Muscle of arm (tissue), 12 donors: ENCODE results near the gene FADS1. TPM values are rescaled to one million over a fixed set of nuclear protein-coding genes. Genes with fewer than 3 reads are reported as not detected.

Experiments
- DNase-seq: peaks from one replicate; pipeline ENCODE4 v3.0.0-alpha.2; 2013
- polyA plus RNA-seq, 12 donors: library from polyadenylated mRNA; unstranded; fragments of 120-200 nt; gene quantifications; one replicate each; pipeline ENCODE4 v1.2.1, GENCODE V29; 2013; ENCODE audit not compliant: insufficient read length in 12 of 12

The FADS1 gene
- polyA plus RNA-seq, 12 donors: 15.7 to 36.5 (median 23.2) TPM; not detected in 1

DNA sequence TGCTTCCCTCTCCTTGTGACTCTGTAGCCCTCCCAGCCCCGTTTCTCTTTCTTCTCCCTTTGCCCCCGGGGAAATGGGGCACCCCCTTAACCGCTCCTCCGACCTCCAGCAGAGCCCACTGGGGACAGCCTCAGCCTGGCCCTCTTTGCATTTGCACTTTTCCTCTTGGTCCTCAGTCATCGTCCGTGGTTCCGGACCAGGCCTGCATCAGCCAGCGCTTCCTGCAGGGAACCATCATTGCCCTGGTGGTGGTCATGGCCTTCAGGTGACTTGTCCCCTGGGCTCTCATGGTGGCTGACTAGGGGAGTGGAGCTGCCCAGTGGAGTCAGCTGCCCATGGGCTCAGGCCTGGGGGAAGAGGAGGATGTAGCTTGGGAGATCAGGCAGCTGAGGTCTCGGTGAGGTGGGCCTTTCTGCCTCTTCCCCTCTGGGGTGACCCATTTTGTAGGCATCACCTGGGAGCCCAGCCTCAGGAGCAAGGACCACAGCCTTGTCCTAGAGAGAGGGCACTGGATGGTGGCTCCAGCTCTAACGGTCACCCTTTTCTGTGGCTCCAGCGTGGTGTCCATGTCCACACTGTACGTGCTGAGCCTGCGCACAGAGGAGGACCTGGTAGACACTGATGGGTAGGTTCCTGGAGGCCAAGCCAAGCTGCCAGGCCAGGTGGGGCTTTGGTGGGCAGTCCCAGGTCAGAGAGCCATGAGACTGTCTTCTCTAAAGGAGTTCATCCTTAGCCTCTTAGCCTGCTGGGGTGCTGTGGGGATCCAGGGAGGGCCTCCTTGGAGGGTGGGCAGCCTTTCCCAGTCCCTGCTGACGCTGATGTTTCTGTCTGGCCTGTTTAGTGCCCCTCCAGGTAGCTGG, 36.9 kb downstream of the FADS1 start:
- no peak for DNase-seq

DNA sequence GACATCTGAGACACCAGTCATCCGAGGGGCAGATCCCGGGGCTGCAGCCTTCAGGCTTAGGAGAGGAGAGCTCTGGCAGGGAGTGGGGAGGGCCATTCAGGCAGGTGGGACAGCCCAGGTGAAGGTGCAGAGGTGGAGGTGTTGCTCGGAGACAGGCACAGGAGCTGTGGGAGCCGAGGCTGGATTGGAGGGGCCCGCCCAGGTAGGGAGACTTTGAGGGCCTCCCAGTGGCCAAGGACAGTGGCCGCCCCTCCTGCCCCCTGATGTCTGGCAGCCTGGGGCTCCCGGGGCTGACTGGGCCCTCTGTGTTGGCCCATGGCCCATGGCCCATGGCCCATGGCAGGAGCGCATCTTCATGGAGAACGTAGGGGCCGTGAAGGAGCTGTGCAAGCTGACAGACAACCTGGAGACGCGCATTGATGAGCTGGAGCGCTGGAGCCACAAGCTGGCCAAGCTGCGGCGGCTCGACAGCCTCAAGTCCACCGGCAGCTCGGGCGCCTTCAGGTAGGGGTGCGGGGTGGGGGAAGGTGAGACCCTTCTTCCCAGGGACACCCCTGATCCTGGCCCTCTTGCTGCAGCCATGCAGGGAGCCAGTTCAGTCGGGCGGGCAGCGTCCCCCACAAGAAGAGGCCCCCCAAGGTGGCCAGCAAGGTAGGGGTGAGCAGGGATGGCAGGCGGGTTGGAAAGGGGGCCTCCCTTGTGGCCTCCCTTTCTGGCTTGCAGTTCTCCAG, 37.7 kb downstream of the FADS1 start:
- no peak for DNase-seq

DNA sequence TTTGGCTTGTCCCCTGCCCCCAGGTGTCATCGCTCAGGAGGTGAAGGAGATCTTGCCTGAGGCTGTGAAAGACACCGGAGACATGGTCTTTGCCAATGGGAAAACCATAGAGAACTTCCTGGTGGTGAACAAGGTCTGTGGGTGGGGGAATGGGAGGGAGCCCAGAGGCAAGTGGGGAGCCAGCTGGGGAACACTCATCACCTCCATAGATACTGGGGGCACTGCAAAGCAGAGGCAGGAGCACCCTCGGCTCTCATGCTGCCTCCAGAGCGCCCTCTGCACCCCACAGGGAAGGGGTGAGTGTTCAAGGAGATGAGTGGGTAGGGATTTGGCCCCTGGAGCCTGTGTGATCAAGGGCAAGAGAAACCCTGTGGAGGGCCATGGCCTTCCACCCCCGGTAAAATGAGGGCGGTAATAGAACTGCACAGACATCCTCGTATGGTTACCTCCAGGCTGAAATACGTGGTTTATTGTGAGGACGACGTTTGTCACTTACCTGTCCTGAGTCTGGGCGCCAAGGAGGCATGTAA, 38.4 kb downstream of the FADS1 start:
- no peak for DNase-seq

DNA sequence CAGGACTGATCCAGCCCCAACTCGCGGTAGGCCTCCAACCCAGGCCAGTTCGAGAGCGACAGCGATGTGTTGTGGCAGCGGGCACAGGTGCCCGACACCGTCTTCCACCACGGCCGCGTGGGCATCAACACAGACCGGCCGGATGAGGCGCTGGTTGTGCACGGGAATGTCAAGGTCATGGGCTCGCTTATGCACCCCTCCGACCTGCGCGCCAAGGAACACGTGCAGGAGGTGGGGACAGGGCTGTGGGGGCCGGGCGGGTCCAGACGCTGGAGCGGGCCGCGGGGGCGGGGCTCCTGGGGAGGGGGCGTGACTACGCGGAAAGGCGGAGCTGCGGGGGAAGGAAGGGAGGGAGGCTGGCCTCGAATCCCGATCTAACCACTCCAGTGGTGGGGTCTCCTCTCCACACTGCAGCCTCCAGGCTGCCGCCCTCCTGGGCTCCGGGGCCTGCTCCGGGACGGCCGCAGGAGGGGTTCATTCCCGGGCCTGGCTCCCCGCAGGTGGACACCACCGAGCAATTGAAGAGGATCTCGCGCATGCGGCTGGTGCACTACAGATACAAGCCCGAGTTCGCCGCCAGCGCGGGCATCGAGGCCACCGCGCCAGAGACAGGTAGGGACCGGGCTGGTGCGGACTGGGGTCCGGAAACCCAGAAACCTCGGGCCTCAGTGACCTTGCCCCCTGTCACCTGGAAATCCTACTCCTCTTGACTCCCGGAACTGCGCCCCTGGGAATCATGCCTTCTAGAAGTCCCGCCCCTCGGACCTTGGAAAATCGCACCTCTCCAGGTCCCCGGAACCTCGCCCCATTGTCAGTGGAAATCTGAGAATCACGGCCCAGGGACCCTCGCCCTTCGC, 39.3 kb downstream of the FADS1 start:
- peak; percentile 31 for DNase-seq

DNA sequence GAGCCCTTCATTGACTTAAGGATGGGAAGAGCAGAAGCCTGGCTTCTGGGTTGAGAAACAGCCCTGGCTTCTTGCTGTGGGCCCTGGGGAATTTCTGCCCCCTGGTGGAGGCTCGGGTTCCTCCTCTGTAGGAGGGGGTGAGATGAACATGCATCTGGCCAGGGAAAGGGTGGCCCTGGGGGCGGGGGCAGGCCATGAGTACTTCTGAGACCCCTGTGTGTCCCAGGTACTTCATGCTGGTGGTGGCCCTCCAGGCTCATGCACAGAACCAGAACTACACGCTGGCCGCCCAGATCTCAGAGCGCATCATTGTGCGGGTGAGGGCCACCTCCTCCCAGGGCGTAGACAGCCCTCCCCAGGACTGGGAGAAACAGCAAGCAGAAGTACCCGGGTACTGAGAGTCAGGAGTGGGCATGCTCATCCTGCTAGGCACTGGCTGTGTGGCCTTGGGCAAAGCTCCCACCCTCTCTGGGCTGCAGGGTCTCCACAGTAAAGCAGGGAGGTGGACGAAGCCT, 40.2 kb downstream of the FADS1 start:
- DNase-seq: no peak

DNA sequence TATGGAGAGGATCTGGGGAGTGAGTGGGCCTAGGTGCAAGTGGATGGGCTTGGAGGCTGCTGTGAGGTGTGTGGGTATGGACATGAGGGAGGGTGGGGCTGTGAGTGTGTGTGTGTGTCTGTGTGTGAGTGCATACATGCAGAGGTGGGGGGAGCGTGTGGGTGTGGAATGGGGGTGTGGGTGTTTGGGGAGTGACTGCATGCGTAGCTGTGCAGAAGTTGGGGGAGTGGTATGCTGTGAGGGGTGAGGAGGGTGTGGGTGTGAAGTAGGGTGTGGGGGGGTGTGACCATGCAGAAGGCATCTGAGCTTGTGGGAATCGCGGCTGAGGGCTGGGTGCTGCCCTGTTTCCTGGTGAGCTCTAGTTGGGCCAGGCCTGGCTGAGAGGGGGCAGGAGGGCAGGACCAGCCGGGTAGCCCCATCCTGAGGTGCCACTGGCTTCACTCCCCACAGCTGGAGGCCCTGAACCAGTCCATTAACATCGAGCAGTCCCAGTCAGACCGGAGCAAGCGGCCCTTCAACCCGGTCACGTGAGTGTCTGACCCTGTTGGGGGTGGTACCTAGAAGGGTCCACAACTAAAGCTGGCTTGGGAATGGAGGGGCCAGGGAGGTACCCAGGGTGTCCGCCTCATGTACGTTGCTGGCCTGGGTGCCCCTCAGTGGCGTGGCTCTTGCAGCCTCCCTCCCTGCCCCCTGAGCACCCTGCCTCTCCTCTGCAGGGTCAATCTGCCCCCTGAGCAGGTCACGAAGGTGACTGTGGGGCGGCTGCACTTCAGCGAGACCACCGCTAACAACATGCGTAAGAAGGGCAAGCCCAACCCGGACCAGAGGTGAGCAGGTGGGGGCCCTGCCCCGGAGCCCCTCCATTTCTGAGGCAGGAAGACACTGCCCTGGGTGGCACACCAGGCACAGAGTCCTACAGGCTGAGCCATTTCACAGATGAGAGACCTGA, 40.9 kb downstream of the FADS1 start:
- no peak for DNase-seq

DNA sequence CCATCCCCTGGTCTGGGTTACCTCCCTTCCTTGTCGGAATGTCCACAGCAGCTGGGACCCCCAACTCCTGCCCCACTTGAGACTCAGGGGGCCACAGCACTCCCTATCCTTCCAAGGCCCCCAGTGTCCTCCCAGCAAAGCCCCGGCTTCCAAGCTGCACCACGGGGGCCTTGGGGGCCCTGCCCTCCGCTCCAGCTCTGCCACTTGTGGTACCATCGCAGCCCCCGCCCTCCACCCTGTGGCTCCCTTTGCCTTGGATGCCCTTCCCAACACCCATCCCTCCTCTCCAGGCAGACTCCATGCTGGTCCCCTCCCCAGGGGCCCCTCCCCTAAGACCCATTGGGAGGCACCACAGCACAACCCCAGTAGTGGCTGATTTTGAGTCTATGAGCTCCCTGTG, 41.7 kb downstream of the FADS1 start:
- no peak for DNase-seq

DNA sequence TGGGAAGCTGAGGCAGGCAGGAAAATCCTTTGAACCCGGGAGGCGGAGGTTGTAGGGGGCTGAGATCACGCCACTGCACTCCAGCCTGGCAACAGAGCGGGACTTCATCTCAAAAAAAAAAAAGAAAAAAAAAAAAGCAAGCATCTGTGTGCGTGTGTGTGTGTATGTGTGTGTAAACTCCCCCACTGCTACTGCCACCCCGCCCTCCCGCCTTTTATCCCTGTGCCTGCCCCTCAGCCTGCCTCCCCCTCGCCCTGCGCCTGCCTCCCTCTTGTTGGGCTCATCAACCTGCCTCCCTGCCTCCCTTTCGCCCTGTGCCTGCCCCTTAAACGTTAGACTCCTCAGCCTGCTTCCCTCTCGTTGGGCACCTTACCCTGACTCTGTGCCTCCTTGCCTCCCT, 42.4 kb downstream of the FADS1 start:
- no peak for DNase-seq

DNA sequence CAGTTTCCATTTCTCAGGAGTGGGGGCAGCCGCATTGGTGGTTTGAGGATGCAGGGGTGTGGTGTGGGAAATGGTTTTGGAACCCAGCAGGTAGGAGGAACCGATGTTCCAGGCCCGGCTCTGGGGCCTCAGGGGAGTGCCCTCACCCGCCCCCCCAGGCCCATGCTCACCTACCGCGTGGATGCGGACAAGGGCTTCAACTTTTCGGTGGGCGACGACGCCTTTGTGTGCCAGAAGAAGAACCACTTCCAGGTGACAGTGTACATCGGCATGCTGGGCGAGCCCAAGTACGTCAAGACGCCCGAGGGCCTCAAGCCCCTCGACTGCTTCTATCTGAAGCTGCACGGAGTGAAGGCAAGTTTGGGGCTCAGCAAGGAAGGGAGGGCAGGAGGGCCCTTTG, 43.0 kb downstream of the FADS1 start:
- DNase-seq: no peak

DNA sequence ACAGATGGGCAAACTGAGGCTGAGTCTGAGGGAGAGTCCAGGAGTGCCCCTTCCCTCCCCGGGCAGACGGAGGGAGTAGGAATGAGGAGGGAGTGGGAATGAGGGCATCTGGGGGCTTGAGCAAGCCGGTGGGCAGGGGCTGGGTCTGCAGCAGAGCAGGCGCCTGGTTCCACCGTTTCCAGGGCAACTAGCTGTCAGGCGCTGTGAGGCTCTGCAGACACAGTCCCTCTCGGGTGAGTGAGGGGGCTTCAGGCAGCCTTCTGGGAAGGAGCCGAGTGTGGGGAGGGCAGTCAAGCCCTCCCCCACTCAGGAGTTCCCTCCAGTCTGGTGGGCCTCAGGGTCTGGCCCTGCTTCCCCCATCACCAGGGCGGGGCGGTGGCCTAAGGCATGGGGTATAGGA, 43.4 kb downstream of the FADS1 start:
- DNase-seq: no peak

DNA sequence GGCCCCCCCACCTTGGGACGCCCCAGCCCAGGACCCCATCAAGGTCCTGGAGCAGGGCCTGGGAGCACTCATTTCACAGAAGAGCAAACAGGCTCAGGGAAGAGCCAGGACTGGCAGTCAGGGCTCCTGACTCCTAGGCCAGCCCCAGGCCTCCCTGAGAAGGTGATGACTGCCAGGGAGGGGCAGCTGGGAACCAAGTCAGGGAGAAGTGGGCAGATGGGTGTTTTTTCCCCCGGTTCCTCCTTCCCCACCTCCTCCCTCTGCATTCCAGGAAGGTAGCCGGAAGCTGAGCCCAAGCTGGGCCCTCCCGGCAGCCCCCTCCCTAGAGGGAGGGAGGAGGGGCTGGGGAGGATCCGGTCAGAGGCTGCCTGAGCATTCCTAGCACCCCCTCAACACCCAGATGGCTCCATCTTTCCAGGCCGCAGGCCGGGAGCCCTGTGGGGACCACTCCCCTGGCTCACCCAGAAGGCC, 44.8 kb downstream of the FADS1 start:
- DNase-seq: no peak

DNA sequence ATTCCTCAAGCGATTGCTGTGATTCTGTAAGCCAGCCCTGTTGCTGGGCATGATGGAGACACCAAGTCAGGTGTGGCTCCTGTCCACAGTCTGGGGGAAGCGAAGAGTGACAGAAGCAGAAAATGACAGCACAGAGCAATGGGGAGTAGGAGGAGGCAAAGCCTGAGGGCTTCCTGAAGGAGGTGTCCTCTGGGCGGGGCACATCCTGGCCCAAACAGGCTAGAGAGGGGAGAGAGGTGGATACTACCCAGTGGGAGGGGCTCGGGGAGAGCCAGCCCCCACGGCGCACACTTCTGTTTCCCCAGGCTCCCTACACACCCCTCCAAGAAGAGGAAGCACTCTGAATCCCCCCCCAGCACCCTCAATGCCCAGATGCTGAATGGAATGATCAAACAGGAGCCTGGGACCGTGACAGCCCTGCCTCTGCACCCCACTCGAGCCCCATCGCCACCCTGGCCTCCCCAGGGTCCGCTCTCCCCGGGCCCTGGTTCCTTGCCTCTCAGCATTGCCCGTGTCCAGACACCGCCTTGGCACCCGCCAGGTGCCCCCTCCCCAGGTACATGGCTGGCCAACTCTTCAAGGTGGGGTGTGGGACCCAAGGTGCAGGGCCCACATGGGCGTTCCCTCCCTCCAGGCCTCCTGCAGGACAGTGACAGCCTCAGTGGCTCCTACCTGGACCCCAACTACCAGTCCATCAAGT, 45.5 kb downstream of the FADS1 start:
- no peak for DNase-seq

DNA sequence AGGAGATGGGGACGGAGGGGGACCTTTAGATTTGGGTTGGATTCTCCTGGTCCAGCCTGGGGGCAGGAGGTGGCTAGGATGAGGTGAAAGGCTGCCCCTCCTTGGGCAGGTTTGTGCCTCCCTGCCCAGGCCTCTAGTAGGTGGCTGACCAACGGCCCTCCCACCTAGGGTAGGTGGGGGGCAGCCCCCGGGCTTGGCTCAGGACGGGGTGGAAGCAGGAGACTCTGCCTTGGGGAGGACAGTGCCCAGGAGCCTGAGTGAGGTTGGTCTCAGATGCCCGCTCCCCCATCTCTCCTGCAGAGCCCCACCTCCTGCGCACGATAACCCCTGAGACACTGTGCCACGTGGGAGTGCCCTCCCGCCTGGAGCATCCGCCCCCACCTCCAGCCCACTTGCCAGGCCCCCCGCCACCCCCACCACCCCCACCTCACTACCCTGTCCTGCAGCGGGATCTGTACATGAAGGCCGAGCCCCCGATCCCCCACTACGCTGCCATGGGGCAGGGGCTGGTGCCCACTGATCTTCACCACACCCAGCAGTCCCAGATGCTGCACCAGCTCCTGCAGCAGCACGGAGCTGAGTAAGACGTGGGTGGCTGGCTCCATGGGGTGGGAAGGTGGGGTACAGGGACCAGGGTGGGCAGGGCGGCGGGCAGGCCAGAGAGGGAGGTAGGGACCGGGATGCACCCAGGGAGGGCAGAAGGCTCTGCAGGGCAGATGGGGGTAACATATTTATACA, 46.7 kb downstream of the FADS1 start:
- DNase-seq: no peak

DNA sequence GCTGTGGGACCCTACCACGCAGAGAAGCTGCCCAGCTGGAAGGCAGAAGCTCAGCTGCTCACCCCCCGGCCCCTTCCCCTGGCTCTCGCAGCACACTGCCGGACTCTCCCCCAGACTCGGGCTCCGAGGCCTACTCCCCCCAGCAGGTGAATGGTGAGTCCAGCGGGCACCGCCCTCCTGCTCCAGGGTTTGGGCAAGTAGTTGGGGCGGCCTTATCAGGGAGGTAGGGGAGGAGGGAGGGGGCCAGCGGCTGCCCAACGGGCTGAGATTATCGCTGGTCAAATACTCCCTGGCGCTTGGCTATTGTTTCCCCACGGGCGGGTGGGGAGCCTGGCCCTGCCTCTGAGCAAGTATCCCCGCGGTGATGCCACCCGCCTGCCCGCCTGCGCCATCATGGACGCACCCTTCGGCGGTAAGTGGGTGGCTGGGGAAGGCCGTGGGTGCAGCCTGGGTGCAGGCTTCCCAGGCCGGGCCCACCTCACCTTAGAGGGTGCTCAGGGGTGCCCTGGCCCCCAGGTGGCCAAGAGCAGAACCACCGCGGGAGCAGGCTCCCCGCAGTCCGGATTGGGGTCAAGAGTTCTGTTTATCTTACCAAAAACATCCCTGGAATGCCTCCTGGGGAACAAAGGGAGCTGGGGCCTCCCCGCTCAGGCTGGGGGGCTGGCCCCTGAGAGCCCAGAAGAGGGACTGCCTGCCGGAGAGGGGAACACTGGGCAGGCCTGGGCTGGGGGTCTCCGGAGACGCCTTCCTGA, 47.5 kb downstream of the FADS1 start:
- no peak for DNase-seq

DNA sequence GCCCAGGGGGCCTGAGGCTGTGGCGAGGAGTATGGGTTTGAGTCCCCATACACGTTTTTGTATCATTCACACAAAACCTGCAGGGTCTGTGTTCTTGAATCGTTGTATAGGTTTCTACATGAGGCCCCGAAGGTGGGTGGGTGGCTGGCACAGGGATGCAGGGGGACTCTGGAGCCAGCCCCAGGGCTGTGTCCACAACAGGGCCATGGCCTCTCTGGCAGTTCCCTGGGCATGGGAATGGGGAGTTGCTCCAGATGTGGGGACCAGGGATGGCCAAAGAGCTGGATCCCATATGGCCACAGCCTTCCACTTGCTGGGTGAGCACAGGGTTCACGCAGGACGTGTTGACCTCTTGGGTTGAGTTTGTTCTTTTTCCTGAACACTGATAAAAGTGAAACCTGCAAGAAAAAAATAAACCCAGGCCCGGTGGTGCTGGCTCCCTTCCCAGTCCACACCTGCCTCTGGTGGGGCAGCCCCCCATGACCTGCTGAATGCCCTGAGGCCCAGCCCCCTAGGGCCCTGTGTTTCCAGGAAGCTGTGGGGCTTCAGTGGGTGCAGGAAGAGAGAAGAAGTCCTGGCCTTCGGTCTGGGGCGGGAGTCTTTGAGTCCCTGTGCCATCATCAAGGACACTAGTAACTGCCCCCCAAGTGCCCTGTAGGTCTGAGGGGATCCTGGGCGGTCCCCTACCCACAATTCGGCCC, 48.3 kb downstream of the FADS1 start:
- DNase-seq: no peak

DNA sequence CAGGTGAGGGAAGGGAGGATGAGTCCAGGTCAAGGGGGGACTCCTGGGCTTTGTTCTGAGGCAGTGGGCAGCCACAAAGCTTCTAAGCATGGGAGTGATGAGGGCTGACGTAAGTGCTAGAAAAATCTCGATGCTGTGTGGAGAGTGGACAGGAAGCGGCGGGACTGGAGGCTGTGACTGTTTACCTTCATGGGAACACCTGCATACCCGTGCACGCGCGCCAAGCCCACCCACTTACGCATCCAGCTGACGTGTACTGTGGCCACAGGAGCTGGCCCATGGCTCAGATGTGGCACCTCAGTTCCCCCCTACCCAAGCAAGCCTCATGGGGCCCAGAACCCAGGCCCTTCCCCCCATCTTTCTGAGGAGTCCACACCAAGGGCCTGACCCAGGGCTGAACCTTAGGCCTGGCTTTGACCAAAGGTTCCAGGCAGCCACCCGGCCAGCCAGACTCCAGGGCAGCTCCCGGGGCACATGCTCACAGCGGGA, 50.4 kb downstream of the FADS1 start:
- DNase-seq: no peak

DNA sequence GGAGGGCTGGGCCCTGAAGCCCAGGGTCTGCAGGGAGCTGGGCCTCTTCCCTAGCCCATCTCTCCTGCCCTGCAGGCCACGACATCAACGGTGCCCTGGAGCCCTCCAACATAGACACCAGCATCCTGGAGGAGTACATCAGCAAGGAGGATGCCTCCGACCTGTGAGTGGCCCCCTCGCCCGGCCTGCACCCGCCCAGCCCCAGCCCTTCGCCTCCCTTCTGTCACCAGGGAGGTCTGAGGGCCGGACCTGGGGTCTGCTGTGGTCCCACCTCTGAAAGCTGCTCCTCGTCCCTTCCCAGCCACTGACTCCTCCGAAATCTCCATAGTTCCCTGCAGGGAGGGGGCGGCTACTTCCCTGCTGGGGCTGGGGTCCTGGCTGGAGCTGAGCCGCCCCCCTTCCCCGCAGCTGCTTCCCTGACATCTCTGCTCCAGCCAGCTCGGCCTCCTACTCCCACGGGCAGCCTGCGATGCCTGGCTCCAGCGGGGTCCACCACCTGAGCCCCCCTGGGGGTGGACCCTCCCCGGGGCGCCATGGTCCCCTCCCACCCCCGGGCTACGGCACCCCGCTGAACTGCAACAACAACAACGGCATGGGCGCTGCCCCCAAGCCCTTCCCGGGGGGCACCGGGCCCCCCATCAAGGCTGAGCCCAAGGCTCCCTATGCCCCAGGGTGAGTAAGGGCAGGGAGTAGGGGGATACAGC, 51.1 kb downstream of the FADS1 start:
- no peak for DNase-seq
